SHP77 (cell line): ENCODE data around the gene OPRL1.
A peak's percentile ranks its signal among the peaks of the same experiment; 100 is the strongest.

Experiments
- DNase-seq, 2 experiments: peaks; one replicate each; lab custom pipeline; 2025; lab: John Stamatoyannopoulos, UW

Gene OPRL1

GRCh38 chr20:64104667-64105451 is 25.0 kb downstream of the OPRL1 start:
- no peak for DNase-seq

- no peak for DNase-seq
Measured at GRCh38 chr20:64105846-64106434, 26.1 kb downstream of the OPRL1 start.

- no peak for DNase-seq
Measured at GRCh38 chr20:64106435-64106961, 26.6 kb downstream of the OPRL1 start.

GRCh38 chr20:64106981-64107735 is 27.3 kb downstream of the OPRL1 start, which contains the start of gene NPBWR2:
NPBWR2 (minus strand) TSS chr20:64107565; CDS start chr20:64106831, 734 bp downstream.
- DNase-seq, result no peak

GRCh38 chr20:64107736-64108457 is 28.0 kb downstream of the OPRL1 start:
- no peak for DNase-seq

- DNase-seq, result no peak
Measured at GRCh38 chr20:64108731-64109681, 29.1 kb downstream of the OPRL1 start.

- no peak for DNase-seq
Measured at GRCh38 chr20:64109831-64110391, 30.0 kb downstream of the OPRL1 start.

GRCh38 chr20:64110411-64111068 is 30.7 kb downstream of the OPRL1 start:
- no peak for DNase-seq

GRCh38 chr20:64111841-64112641 is 32.2 kb downstream of the OPRL1 start:
- DNase-seq, result no peak

GRCh38 chr20:64112691-64113443 is 33.0 kb downstream of the OPRL1 start:
- DNase-seq, result no peak

- no peak for DNase-seq
Measured at GRCh38 chr20:64113444-64113775, 33.5 kb downstream of the OPRL1 start.

- DNase-seq, result peak in 1 of 2 experiments; percentile 39
Measured at GRCh38 chr20:64113796-64114355, 34.0 kb downstream of the OPRL1 start.

GRCh38 chr20:64114356-64114971 is 34.6 kb downstream of the OPRL1 start:
- no peak for DNase-seq

GRCh38 chr20:64115171-64115911 is 35.5 kb downstream of the OPRL1 start:
- no peak for DNase-seq

GRCh38 chr20:64116016-64116415 is 36.1 kb downstream of the OPRL1 start:
- DNase-seq, result no peak

GRCh38 chr20:64116541-64117431 is 36.9 kb downstream of the OPRL1 start:
- no peak for DNase-seq
